Inflammatory macrophage treated with lipopolysaccharide for 1 hour (primary cell): ENCODE measurements around the gene IWS1.
"Not testable (repeated sequence)": the region's sequence is repeated elsewhere in the genome, so short reads cannot be mapped to it uniquely, and the experiment has no call there.

Source experiments
- DNase-seq, 2 donors: peaks; one replicate each; pipeline ENCODE4 v3.0.0-alpha.2; 2020 to 2022

IWS1 gene

GRCh38 chr2:127453392-127454171, 72.7 kb downstream of the IWS1 start:
- DNase-seq = no peak

DNA sequence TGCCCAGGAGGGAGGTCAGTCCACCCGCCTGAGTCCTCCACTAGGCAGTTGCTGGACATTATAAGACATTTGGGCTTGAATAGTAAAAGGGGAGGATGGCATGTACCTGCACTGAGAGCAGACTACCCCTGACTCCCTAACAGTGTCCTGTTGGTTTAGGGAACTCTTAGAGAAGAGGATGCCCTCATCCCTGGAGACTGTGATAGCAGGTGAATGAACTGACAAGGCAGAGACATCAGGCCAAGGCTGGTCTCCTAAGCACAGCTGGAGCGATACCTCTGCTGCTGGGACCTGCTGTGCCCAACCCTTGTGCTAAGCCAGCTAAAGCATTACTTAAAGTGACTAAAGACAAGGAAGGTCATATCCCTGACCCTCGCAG, 73.3 kb downstream of the IWS1 start:
- DNase-seq = no peak

GRCh38 chr2:127452423-127452822, 73.9 kb downstream of the IWS1 start:
- DNase-seq = not testable (repeated sequence)

DNA sequence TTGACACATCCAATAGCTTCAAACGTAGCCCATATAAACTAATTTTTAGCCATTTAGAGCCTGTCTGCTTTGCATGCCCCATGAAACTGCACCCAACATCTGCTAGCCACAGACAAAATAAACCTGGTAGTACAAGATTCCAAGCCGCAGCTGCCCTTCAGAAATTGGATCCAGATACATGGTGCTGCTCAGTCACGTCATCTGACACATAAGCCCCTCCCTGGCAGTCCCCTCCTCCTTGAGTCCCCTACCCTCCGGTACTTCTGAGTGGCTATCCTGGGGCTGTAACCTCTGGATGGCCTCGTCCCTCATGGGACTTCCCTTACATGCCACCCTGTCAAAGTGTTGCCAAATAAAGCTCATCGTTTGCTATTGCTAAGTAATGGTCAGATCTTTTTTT, 74.3 kb downstream of the IWS1 start:
- DNase-seq = peak in 1 of 2 donors; percentile 15

GRCh38 chr2:127449898-127450297, 76.4 kb downstream of the IWS1 start:
- no peak for DNase-seq

DNA sequence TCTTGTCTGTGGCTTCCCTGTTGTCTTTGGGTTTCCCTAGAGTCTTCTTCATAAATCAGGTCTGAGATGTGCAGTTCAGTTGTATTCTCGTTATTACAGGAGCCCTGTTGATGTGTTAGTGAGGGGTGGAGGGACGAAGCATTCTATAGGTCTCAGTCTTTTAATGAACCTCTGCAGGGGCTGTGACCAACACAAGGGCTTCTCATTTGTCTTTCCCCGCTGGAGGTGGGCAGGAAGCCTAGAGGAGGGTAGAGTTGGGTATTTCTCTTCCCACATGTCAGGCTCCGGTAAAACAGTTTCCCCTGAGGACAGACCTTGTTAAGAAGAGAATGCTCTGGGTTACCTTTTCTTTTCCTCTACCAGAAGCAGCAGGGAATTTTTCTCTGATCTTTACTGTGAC, 76.9 kb downstream of the IWS1 start:
- DNase-seq = no peak

DNA sequence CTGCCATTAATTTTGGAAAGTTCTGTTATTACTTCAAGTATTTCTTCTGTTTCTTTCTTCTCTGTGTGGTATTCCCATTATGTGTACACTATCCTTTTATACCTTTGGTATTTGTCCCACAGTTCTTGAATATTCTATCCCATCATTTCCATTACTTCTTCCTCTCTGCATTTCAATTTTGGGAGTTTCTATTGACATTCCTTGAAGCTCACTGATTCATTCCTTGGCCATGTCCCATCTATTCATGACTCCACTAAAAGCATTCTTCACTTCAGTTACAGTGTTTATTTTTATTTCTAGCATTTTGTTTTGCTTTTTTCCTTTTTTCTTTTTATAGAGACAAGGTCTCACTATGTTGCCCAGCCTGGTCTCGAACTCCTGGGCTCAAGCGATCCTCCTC, 77.8 kb downstream of the IWS1 start:
- DNase-seq = no peak

GRCh38 chr2:127439343-127439742, 86.9 kb downstream of the IWS1 start:
- no peak for DNase-seq

GRCh38 chr2:127437781-127438726, 88.2 kb downstream of the IWS1 start:
- no peak for DNase-seq

DNA sequence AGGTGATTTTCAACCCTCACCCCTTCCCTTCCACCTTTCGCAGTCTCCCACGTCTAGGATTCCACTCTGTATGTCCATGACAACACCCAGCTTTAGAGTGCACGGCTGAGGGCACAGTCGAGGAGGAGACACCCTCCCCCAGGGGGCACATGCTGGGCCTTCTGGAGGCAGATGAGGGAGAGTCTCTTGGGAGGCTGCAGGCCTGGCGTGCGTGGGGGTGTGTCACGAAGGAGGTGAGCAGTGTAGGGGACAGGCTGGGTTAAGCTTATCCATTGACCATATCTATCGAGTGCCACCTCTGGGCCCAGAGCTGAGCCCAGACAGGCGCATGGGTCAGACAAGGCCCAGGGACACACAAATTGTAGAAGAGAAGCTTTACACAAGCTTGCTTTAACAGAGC, 89.2 kb downstream of the IWS1 start:
- DNase-seq = no peak

DNA sequence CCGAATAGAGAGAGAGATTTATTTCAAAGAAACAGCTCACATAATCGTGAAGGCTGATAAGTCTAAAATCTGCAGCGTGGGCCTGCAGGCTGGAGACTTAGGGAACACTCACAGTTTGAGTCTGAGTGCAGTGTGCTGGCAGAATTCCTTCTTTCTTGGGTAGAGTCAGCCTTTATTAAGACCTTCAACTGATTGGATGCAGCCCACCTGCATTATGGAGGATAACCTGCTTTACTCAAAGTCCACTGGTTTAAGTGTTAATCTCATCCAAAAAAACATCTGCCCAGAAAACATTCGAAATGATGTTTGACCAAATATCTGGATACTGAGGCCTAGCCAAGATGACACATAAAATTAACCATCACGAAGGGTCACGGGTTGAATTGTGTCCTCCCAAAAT, 91.8 kb downstream of the IWS1 start:
- DNase-seq = no peak

DNA sequence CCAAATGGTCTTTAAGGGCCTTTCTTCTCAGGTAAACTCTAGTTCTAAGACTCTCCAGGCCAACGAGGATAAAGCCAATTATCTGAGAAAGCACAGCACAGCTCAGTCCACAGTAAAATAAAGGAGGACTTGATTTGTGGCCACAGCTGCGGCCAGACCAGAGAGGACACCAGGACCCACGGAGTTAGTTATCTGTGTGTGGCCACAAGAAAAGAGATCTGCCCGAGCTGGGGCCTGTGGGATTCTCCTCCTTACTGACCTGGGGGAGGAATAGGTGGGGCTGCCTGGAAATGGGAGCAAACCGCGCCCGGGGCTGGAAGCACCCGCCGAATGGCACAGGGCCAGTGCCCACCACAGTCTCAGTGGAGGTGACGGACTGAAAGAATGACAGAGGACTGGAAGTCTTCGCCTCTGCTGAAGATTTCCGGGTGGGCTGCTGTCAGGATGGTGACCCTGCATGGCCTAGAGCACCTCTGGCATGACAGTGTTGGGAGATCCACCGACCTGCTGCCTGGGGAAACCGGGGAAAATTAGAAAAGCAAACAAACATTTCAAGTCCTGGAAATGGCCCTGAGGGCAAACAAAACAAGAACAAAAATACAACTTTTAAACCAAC, 94.8 kb downstream of the IWS1 start:
- no peak for DNase-seq
